SJCRH30 (cell line): Measurements from ENCODE around the gene MARK2. TPM values are rescaled to one million over a fixed set of nuclear protein-coding genes. Genes with fewer than 3 reads are reported as not detected.
A peak's percentile ranks its signal among the peaks of the same experiment; 100 is the strongest.

ENCODE experiments used
- DNase-seq, 2 experiments: peaks; one replicate each; pipeline ENCODE4 v3.0.0-alpha.2; 2015 to 2020
- H3K27ac ChIP-seq: fragments of 250-450 bp; sonication (Bioruptor Pico); 2 replicates; pipeline ENCODE4 v1.5.1; 2020; ENCODE audit warnings: mild to moderate bottlenecking, moderate library complexity
- H3K27me3 ChIP-seq: fragments of 250-450 bp; sonication (Bioruptor Pico); 2 replicates; pipeline ENCODE4 v1.5.1; 2020; ENCODE audit warnings: mild to moderate bottlenecking, moderate library complexity
- H3K36me3 ChIP-seq: fragments of 250-450 bp; sonication (Bioruptor Pico); 2 replicates; pipeline ENCODE4 v1.5.1; 2020; ENCODE audit warnings: mild to moderate bottlenecking, moderate library complexity
- H3K4me1 ChIP-seq: fragments of 250-450 bp; sonication (Bioruptor Pico); 2 replicates; pipeline ENCODE4 v1.5.1; 2020; ENCODE audit warnings: mild to moderate bottlenecking, moderate library complexity
- H3K4me3 ChIP-seq: fragments of 250-450 bp; sonication (Bioruptor Pico); 2 replicates; pipeline ENCODE4 v1.5.1; 2020; ENCODE audit warnings: mild to moderate bottlenecking, moderate library complexity
- H3K9me3 ChIP-seq: fragments of 250-450 bp; sonication (Bioruptor Pico); replicated peaks from 2 replicates; pipeline ENCODE4 v1.5.1; 2020; ENCODE audit warnings: mild to moderate bottlenecking, moderate library complexity
- total RNA-seq: library from RNA; depleted of rRNA; stranded (reverse); fragments of >200 nt; shearing (Covaris generic); gene quantifications from 2 replicates; pipeline ENCODE4 v1.2.3, GENCODE V29; 2014

Gene MARK2
- total RNA-seq, 1 experiment from 2014 or later: 23.4 TPM

GRCh38 chr11:63874511-63874910 lies 35.6 kb downstream of the MARK2 start:
- peaks cover 5% of the 10 kb centered on the region; the same call in 1 of the 2 replicates for H3K36me3 ChIP-seq
- H3K27me3 ChIP-seq: no peaks in the 10 kb centered on the region
- H3K27ac ChIP-seq: no peak overlapping the region
- peaks cover 35% of the 10 kb centered on the region for H3K4me1 ChIP-seq
- no peak overlapping the region for H3K4me3 ChIP-seq
- H3K9me3 ChIP-seq: no peaks in the 10 kb centered on the region
- DNase-seq: no peak

- Histone ChIP-seq H3K4me1 (peaks cover 37% of the 10 kb centered on the region), H3K27ac (peak overlapping the region; percentile 1; the same call in 1 of the 2 replicates), H3K36me3 (peaks cover 5% of the 10 kb centered on the region; the same call in 1 of the 2 replicates), H3K4me3 (no peak overlapping the region), H3K9me3 (no peaks in the 10 kb centered on the region), H3K27me3 (no peaks in the 10 kb centered on the region)
- DNase-seq: peak; percentile 61 to 81
These were observed 36.7 kb downstream of the MARK2 start for GRCh38 chr11:63875506-63876065.

- Histone ChIP-seq H3K36me3 (peaks cover 5% of the 10 kb centered on the region; the same call in 1 of the 2 replicates), H3K9me3 (no peaks in the 10 kb centered on the region), H3K4me1 (peaks cover 32% of the 10 kb centered on the region), H3K27ac (no peak overlapping the region), H3K4me3 (no peak overlapping the region), H3K27me3 (no peaks in the 10 kb centered on the region)
- no peak for DNase-seq
These were observed 37.7 kb downstream of the MARK2 start for GRCh38 chr11:63876616-63877015.

GRCh38 chr11:63877658-63878241 lies 38.8 kb downstream of the MARK2 start:
- no peak overlapping the region for H3K27ac ChIP-seq
- no peak overlapping the region for H3K4me3 ChIP-seq
- H3K36me3 ChIP-seq: peaks cover 5% of the 10 kb centered on the region; the same call in 1 of the 2 replicates
- DNase-seq: no peak
- H3K4me1 ChIP-seq: peaks cover 28% of the 10 kb centered on the region
- H3K27me3 ChIP-seq: no peaks in the 10 kb centered on the region
- H3K9me3 ChIP-seq: no peaks in the 10 kb centered on the region

GRCh38 chr11:63879598-63880402 lies 40.9 kb downstream of the MARK2 start:
- Histone ChIP-seq H3K27me3 (no peaks in the 10 kb centered on the region), H3K4me1 (peaks cover 28% of the 10 kb centered on the region), H3K36me3 (peaks cover 3% of the 10 kb centered on the region; the same call in 1 of the 2 replicates), H3K4me3 (no peak overlapping the region), H3K27ac (no peak overlapping the region), H3K9me3 (no peaks in the 10 kb centered on the region)
- peak in 1 of 2 experiments; percentile 39 for DNase-seq

- DNase-seq: no peak
These were observed 41.5 kb downstream of the MARK2 start for GRCh38 chr11:63880403-63880790.

GRCh38 chr11:63882555-63883242 lies 43.8 kb downstream of the MARK2 start:
- peaks cover 3% of the 10 kb centered on the region; the same call in 1 of the 2 replicates for H3K36me3 ChIP-seq

More at GRCh38 chr11:63880403-63880790, 41.5 kb downstream of the MARK2 start:
- Histone ChIP-seq H3K27ac (no peak overlapping the region), H3K9me3 (no peaks in the 10 kb centered on the region), H3K4me1 (peaks cover 22% of the 10 kb centered on the region), H3K4me3 (no peak overlapping the region), H3K27me3 (no peaks in the 10 kb centered on the region), H3K36me3 (peaks cover 3% of the 10 kb centered on the region; the same call in 1 of the 2 replicates)

GRCh38 chr11:63883791-63884190 lies 44.9 kb downstream of the MARK2 start:
- H3K4me1 ChIP-seq: peaks cover 11% of the 10 kb centered on the region
- no peak overlapping the region for H3K4me3 ChIP-seq
- H3K27me3 ChIP-seq: no peaks in the 10 kb centered on the region
- peaks cover under 1% of the 10 kb centered on the region; the same call in 1 of the 2 replicates for H3K36me3 ChIP-seq
- DNase-seq: no peak
- H3K27ac ChIP-seq: no peak overlapping the region
- no peaks in the 10 kb centered on the region for H3K9me3 ChIP-seq

More at GRCh38 chr11:63882555-63883242, 43.8 kb downstream of the MARK2 start:
- no peak for DNase-seq
- Histone ChIP-seq H3K4me1 (peaks cover 11% of the 10 kb centered on the region), H3K27ac (no peak overlapping the region), H3K4me3 (no peak overlapping the region), H3K9me3 (no peaks in the 10 kb centered on the region), H3K27me3 (no peaks in the 10 kb centered on the region)

GRCh38 chr11:63884196-63884932 lies 45.5 kb downstream of the MARK2 start:
- no peak overlapping the region for H3K4me3 ChIP-seq
- no peaks in the 10 kb centered on the region for H3K9me3 ChIP-seq
- DNase-seq: no peak
- H3K27ac ChIP-seq: no peak overlapping the region
- no peaks in the 10 kb centered on the region for H3K36me3 ChIP-seq
- peaks cover 10% of the 10 kb centered on the region for H3K4me1 ChIP-seq
- no peaks in the 10 kb centered on the region for H3K27me3 ChIP-seq

GRCh38 chr11:63887386-63887999 lies 48.6 kb downstream of the MARK2 start:
- Histone ChIP-seq H3K27me3 (no peaks in the 10 kb centered on the region), H3K4me3 (no peak overlapping the region), H3K9me3 (no peaks in the 10 kb centered on the region), H3K36me3 (no peaks in the 10 kb centered on the region), H3K4me1 (no peaks in the 10 kb centered on the region), H3K27ac (no peak overlapping the region)
- no peak for DNase-seq

- Histone ChIP-seq H3K9me3 (no peaks in the 10 kb centered on the region), H3K36me3 (no peaks in the 10 kb centered on the region), H3K27ac (no peak overlapping the region), H3K4me1 (no peaks in the 10 kb centered on the region), H3K27me3 (no peaks in the 10 kb centered on the region), H3K4me3 (no peak overlapping the region)
- DNase-seq: no peak
These were observed 49.5 kb downstream of the MARK2 start for GRCh38 chr11:63888170-63889086.

GRCh38 chr11:63889344-63889743 lies 50.4 kb downstream of the MARK2 start:
- Histone ChIP-seq H3K27ac (no peak overlapping the region), H3K4me3 (no peak overlapping the region), H3K36me3 (no peaks in the 10 kb centered on the region), H3K9me3 (no peaks in the 10 kb centered on the region), H3K4me1 (no peaks in the 10 kb centered on the region), H3K27me3 (no peaks in the 10 kb centered on the region)
- no peak for DNase-seq

- H3K9me3 ChIP-seq: no peaks in the 10 kb centered on the region
- no peaks in the 10 kb centered on the region for H3K36me3 ChIP-seq
These were observed 51.5 kb downstream of the MARK2 start for GRCh38 chr11:63890368-63890767.

More at GRCh38 chr11:63890368-63890767, 51.5 kb downstream of the MARK2 start:
- Histone ChIP-seq H3K4me3 (no peak overlapping the region), H3K27me3 (no peaks in the 10 kb centered on the region), H3K27ac (no peak overlapping the region), H3K4me1 (no peaks in the 10 kb centered on the region)
- no peak for DNase-seq
